WTC11 (cell line): ENCODE data around the gene BMP5. TPM values are rescaled to one million over a fixed set of nuclear protein-coding genes. Genes with fewer than 3 reads are reported as not detected.

Source experiments
- ATAC-seq: fragments of 200-7000 bp; cut with Tn5 transposase; 2 replicates; pipeline ENCODE4 v1.10.0; 2021; ENCODE audit warnings: mild to moderate bottlenecking, moderate library complexity
- CTCF ChIA-PET: fragments of 300-600 bp; sonication (Branson Sonifier 250); formaldehyde crosslinking; loops from one replicate; lab custom pipeline; 2021; ENCODE audit warnings: antibody characterized with exemption; lab: Charles Lee
- POLR2A ChIA-PET: fragments of 350-600 bp; sonication (Branson Sonifier 250); formaldehyde crosslinking; loops from one replicate; lab custom pipeline; 2021; ENCODE audit warnings: antibody characterized with exemption; lab: Charles Lee
- DNase-seq: peaks from one replicate; pipeline ENCODE4 v3.0.0; 2021; ENCODE audit warnings: low spot score
- H3K27ac Mint-ChIP-seq: 2 replicates; pipeline ENCODE4 v1.8.0; 2021; ENCODE audit warnings: mixed read lengths
- H3K27me3 Mint-ChIP-seq: 2 replicates; pipeline ENCODE4 v1.8.0; 2021; ENCODE audit warnings: low read depth, mild to moderate bottlenecking, moderate library complexity, mixed read lengths
- H3K36me3 Mint-ChIP-seq: 2 replicates; pipeline ENCODE4 v1.8.0; 2021; ENCODE audit warnings: mixed read lengths
- H3K4me1 Mint-ChIP-seq: 2 replicates; pipeline ENCODE4 v1.8.0; 2022; ENCODE audit warnings: mixed read lengths
- H3K4me3 Mint-ChIP-seq: 2 replicates; pipeline ENCODE4 v1.8.0; 2021; ENCODE audit warnings: mild to moderate bottlenecking, moderate library complexity, mixed read lengths
- H3K9me3 Mint-ChIP-seq: 2 replicates; pipeline ENCODE4 v1.8.0; 2021; ENCODE audit warnings: mixed read lengths
- ELF4 ChIP-seq: sonication (generic); formaldehyde crosslinking; IDR thresholded peaks from 2 replicates; pipeline ENCODE4 v1.8.1; 2022; ENCODE audit warnings: low read depth, mild to moderate bottlenecking, moderate library complexity, missing genetic modification reagents
- KAT7 ChIP-seq: sonication (generic); formaldehyde crosslinking; IDR thresholded peaks from 2 replicates; pipeline ENCODE4 v1.8.1; 2023; ENCODE audit warnings: missing genetic modification reagents, mild to moderate bottlenecking, borderline replicate concordance
- RELA ChIP-seq: sonication (generic); formaldehyde crosslinking; IDR thresholded peaks from 2 replicates; pipeline ENCODE4 v1.8.1; 2022; ENCODE audit warnings: missing genetic modification reagents, mild to moderate bottlenecking, borderline replicate concordance
- ZNF263 ChIP-seq: sonication (generic); formaldehyde crosslinking; IDR thresholded peaks from 2 replicates; pipeline ENCODE4 v1.8.1; 2022; ENCODE audit warnings: low read depth, mild to moderate bottlenecking, moderate library complexity, missing genetic modification reagents
- ZNF396 ChIP-seq: fragments of 250-450 bp; sonication (Bioruptor Pico); IDR thresholded peaks from 2 replicates; pipeline ENCODE4 v1.8.0; 2021; ENCODE audit warnings: mild to moderate bottlenecking, moderate library complexity, borderline replicate concordance
- total RNA-seq: library from RNA; stranded (reverse); gene quantifications from 3 replicates; pipeline ENCODE4 v1.2.3, GENCODE V29; 2021
- TF ChIP-seq, protein P1 (sequence below): fragments of 250-450 bp; sonication (Bioruptor Pico); IDR thresholded peaks from 2 replicates; pipeline ENCODE4 v1.9.0; 2021; ENCODE audit warnings: mild to moderate bottlenecking, borderline replicate concordance
- TF ChIP-seq, protein P2 (sequence below): sonication (generic); formaldehyde crosslinking; IDR thresholded peaks from 2 replicates; pipeline ENCODE4 v1.8.1; 2022; ENCODE audit warnings: low read depth, mild to moderate bottlenecking, moderate library complexity, missing genetic modification reagents, borderline replicate concordance
- TF ChIP-seq, protein P3 (sequence below): fragments of 250-450 bp; sonication (Bioruptor Pico); IDR thresholded peaks from 2 replicates; pipeline ENCODE4 v1.9.0; 2021; ENCODE audit warnings: moderate library complexity, mild to moderate bottlenecking, inconsistent platforms, borderline replicate concordance
- TF ChIP-seq, protein P4 (sequence below): fragments of 250-450 bp; sonication (Bioruptor Pico); IDR thresholded peaks from 2 replicates; pipeline ENCODE4 v1.9.0; 2021; ENCODE audit warnings: mild to moderate bottlenecking
- TF ChIP-seq, protein P5 (sequence below): sonication (generic); formaldehyde crosslinking; IDR thresholded peaks from 2 replicates; pipeline ENCODE4 v1.8.1; 2023; ENCODE audit warnings: mild to moderate bottlenecking, moderate library complexity, missing genetic modification reagents

The BMP5 gene
- total RNA-seq, 1 experiment from 2014 or later, result not detected

DNA sequence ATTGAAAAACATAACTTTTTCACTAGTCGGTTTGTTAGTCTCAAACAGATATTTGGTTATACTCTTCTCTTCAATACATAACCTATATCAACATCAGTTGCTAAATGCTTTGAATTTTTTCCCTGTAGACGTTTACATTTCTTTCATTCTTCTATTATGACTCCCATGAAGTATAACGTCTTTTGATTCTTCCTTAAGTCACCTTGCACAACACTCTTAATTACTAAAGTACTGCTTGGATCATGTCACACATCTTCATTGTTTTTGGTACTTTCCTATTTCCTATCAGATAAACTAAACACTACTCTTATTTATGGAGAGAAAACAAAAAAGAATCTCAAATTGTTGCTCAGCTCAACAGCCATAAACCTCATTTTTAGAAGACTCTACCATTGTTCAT lies 23.0 kb upstream of the BMP5 start (continued):
- TF ChIP-seq, protein P1, sequence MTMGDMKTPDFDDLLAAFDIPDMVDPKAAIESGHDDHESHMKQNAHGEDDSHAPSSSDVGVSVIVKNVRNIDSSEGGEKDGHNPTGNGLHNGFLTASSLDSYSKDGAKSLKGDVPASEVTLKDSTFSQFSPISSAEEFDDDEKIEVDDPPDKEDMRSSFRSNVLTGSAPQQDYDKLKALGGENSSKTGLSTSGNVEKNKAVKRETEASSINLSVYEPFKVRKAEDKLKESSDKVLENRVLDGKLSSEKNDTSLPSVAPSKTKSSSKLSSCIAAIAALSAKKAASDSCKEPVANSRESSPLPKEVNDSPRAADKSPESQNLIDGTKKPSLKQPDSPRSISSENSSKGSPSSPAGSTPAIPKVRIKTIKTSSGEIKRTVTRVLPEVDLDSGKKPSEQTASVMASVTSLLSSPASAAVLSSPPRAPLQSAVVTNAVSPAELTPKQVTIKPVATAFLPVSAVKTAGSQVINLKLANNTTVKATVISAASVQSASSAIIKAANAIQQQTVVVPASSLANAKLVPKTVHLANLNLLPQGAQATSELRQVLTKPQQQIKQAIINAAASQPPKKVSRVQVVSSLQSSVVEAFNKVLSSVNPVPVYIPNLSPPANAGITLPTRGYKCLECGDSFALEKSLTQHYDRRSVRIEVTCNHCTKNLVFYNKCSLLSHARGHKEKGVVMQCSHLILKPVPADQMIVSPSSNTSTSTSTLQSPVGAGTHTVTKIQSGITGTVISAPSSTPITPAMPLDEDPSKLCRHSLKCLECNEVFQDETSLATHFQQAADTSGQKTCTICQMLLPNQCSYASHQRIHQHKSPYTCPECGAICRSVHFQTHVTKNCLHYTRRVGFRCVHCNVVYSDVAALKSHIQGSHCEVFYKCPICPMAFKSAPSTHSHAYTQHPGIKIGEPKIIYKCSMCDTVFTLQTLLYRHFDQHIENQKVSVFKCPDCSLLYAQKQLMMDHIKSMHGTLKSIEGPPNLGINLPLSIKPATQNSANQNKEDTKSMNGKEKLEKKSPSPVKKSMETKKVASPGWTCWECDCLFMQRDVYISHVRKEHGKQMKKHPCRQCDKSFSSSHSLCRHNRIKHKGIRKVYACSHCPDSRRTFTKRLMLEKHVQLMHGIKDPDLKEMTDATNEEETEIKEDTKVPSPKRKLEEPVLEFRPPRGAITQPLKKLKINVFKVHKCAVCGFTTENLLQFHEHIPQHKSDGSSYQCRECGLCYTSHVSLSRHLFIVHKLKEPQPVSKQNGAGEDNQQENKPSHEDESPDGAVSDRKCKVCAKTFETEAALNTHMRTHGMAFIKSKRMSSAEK, result no peak
- TF ChIP-seq, protein P2, sequence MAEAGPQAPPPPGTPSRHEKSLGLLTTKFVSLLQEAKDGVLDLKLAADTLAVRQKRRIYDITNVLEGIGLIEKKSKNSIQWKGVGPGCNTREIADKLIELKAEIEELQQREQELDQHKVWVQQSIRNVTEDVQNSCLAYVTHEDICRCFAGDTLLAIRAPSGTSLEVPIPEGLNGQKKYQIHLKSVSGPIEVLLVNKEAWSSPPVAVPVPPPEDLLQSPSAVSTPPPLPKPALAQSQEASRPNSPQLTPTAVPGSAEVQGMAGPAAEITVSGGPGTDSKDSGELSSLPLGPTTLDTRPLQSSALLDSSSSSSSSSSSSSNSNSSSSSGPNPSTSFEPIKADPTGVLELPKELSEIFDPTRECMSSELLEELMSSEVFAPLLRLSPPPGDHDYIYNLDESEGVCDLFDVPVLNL, result no peak
- TF ChIP-seq, protein P3, sequence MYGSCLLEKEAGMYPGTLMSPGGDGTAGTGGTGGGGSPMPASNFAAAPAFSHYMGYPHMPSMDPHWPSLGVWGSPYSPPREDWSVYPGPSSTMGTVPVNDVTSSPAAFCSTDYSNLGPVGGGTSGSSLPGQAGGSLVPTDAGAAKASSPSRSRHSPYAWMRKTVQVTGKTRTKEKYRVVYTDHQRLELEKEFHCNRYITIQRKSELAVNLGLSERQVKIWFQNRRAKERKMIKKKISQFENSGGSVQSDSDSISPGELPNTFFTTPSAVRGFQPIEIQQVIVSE (CRISPR knock-in tag), result no peak
- TF ChIP-seq ELF4 (CRISPR knock-in tag), result no peak

DNA sequence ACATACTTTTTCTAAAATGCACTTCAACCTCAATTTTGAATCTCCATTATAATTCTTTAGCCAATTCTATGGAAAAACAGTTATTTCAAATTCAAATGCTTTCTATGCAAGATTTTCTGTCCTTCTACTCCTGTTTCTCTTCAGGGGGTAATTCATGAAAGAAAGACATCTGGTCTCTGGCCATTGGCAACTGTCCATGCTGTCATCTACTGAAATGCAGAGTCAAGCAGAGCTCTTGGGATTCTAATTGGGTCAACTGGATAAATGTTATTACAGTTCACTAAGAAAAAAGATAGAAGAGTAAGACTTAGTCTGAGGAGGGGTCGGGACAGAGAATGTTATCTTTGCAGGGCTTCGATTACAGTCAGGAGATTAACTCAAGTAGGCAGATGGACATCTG lies 22.0 kb upstream of the BMP5 start:
- no peak for DNase-seq
- H3K27me3 Mint-ChIP-seq, result no peaks in the 10 kb centered on the region
- no peak for ATAC-seq
- peaks cover 19% of the 10 kb centered on the region for H3K4me1 Mint-ChIP-seq
- ChIA-PET POLR2A (no interaction called here), CTCF (no interaction called here)
- no peaks in the 10 kb centered on the region for H3K36me3 Mint-ChIP-seq
- no peak overlapping the region for H3K27ac Mint-ChIP-seq
- TF ChIP-seq, protein P2, result no peak
- TF ChIP-seq, protein P4, sequence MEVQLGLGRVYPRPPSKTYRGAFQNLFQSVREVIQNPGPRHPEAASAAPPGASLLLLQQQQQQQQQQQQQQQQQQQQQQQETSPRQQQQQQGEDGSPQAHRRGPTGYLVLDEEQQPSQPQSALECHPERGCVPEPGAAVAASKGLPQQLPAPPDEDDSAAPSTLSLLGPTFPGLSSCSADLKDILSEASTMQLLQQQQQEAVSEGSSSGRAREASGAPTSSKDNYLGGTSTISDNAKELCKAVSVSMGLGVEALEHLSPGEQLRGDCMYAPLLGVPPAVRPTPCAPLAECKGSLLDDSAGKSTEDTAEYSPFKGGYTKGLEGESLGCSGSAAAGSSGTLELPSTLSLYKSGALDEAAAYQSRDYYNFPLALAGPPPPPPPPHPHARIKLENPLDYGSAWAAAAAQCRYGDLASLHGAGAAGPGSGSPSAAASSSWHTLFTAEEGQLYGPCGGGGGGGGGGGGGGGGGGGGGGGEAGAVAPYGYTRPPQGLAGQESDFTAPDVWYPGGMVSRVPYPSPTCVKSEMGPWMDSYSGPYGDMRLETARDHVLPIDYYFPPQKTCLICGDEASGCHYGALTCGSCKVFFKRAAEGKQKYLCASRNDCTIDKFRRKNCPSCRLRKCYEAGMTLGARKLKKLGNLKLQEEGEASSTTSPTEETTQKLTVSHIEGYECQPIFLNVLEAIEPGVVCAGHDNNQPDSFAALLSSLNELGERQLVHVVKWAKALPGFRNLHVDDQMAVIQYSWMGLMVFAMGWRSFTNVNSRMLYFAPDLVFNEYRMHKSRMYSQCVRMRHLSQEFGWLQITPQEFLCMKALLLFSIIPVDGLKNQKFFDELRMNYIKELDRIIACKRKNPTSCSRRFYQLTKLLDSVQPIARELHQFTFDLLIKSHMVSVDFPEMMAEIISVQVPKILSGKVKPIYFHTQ, result no peak
- TF ChIP-seq RELA, result no peak
- TF ChIP-seq ZNF396, result no peak
- TF ChIP-seq, protein P5, sequence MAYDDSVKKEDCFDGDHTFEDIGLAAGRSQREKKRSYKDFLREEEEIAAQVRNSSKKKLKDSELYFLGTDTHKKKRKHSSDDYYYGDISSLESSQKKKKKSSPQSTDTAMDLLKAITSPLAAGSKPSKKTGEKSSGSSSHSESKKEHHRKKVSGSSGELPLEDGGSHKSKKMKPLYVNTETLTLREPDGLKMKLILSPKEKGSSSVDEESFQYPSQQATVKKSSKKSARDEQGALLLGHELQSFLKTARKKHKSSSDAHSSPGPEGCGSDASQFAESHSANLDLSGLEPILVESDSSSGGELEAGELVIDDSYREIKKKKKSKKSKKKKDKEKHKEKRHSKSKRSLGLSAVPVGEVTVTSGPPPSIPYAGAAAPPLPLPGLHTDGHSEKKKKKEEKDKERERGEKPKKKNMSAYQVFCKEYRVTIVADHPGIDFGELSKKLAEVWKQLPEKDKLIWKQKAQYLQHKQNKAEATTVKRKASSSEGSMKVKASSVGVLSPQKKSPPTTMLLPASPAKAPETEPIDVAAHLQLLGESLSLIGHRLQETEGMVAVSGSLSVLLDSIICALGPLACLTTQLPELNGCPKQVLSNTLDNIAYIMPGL (CRISPR knock-in tag), result no peak
- TF ChIP-seq ZNF263, result no peak
- TF ChIP-seq KAT7 (CRISPR knock-in tag), result no peak
- H3K4me3 Mint-ChIP-seq, result no peak overlapping the region
- H3K9me3 Mint-ChIP-seq, result no peaks in the 10 kb centered on the region
